Gastroesophageal sphincter (tissue), 4 donors: ENCODE measurements around the gene SPSB4. TPM values are rescaled to one million over a fixed set of nuclear protein-coding genes. Genes with fewer than 3 reads are reported as not detected.
A peak's percentile ranks its signal among the peaks of the same experiment; 100 is the strongest.

ENCODE experiments used
- ATAC-seq: fragments of 150-250 bp; one replicate; pipeline ENCODE4 v1.9.1; 2016; ENCODE audit warnings: mild to moderate bottlenecking, moderate library complexity
- H3K27ac ChIP-seq, 4 donors: fragments of 200-600 bp; sonication (generic) in 3 of 4; 1 replicate in 3 of 4; 2 replicates in 1 of 4; pipeline ENCODE4 v1.5.1; 2016 to 2019
- H3K27me3 ChIP-seq: fragments of 200-600 bp; sonication (generic); one replicate; pipeline ENCODE4 v1.5.1; 2019
- H3K36me3 ChIP-seq, 2 donors: fragments of 200-600 bp; sonication (generic); one replicate each; pipeline ENCODE4 v1.5.1; 2019; ENCODE audit warnings: control low read depth in 1 of 2
- H3K4me1 ChIP-seq, 3 donors: fragments of 200-600 bp; sonication (generic); 1 replicate in 2 of 3; 2 replicates in 1 of 3; pipeline ENCODE4 v1.5.1; 2016 to 2019; ENCODE audit warnings: control low read depth in 2 of 3
- H3K4me3 ChIP-seq, 2 donors: fragments of 200-600 bp; sonication (generic); one replicate each; pipeline ENCODE4 v1.5.1; 2019; ENCODE audit warnings: mild to moderate bottlenecking in 1 of 2, moderate library complexity in 1 of 2
- H3K9me3 ChIP-seq, 3 donors: fragments of 200-600 bp; sonication (generic); one replicate each; pipeline ENCODE4 v1.5.1; 2017 to 2019; ENCODE audit warnings: control low read depth in 2 of 3
- CTCF ChIP-seq, 4 experiments: fragments of 200-600 bp in 2 of 4; fragments of 450-650 bp in 2 of 4; sonication (generic) in 1 of 4; IDR thresholded peaks; one replicate each; pipeline ENCODE4 v1.5.1; 2017 to 2019; ENCODE audit warnings: antibody characterized with exemption in 4 of 4, mild to moderate bottlenecking in 2 of 4, moderate library complexity in 2 of 4
- EP300 ChIP-seq: sonication (generic); formaldehyde crosslinking; IDR thresholded peaks from one replicate; pipeline ENCODE4 v1.6.1; 2017; ENCODE audit warnings: antibody characterized with exemption, mild to moderate bottlenecking
- POLR2A ChIP-seq, 2 donors: fragments of 450-650 bp; IDR thresholded peaks; one replicate each; pipeline ENCODE4 v1.6.1; 2017; ENCODE audit warnings: antibody characterized with exemption in 2 of 2, mild to moderate bottlenecking in 2 of 2, moderate library complexity in 1 of 2
- POLR2AphosphoS5 ChIP-seq: sonication (generic); formaldehyde crosslinking; IDR thresholded peaks from one replicate; pipeline ENCODE4 v1.6.1; 2017; ENCODE audit warnings: antibody characterized with exemption
- WGBS, 2 donors: methylation state at CpG; one replicate each; pipeline ENCODE4 v1.1.5; 2018; ENCODE audit warnings: low coverage in 1 of 2; 5-methylcytosine and 5-hydroxymethylcytosine counted together
- total RNA-seq, 4 donors: library from RNA; depleted of rRNA; stranded (reverse); fragments of >200 nt; gene quantifications; one replicate each; pipeline ENCODE4 v1.1.0, GENCODE V29; 2016

Gene SPSB4
- total RNA-seq, 4 donors from 2014 or later = 0.22 to 3.4 (median 1.2) TPM

DNA sequence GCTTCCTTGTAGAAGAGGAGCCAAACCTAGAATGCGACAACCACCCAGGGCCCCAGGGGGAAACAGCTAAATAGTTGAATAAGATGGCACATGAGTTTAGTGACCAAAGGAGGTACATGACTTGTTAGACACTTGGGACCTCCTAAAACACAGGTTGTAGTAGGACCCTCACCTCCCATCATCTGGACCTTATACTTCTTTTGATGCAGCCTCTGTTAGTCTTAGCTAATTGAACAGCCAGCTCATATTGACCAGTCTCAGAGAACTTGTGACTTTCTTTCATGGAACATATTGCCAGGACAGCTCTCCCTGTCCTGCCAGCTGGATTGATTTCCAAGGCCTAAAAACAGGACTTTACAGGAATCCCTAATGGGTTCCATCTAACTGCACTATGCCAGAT is 45.0 kb downstream of the SPSB4 start:
- H3K36me3 ChIP-seq = no peaks in the 10 kb centered on the region
- peak overlapping the region in 3 of 4 donors; percentile 71 to 80 (median 78) for H3K27ac ChIP-seq
- H3K4me1 ChIP-seq = peaks cover 3 to 52% (median 25%) of the 10 kb centered on the region in 3 donors
- TF ChIP-seq CTCF (IDR thresholded peaks at IDR 0.05) = no peak
- no peak for TF ChIP-seq POLR2A (IDR thresholded peaks at IDR 0.05)
- TF ChIP-seq EP300 = no peak
- TF ChIP-seq POLR2AphosphoS5 = no peak
- WGBS, 2 donors = 100% methylated on average over 1 of the region's 1 CpG; no CpG with 5 or more reads in 1 of the 2 donors
- H3K4me3 ChIP-seq = no peak overlapping the region
- no peaks in the 10 kb centered on the region for H3K27me3 ChIP-seq
- H3K9me3 ChIP-seq = no peaks in the 10 kb centered on the region
- ATAC-seq = no peak

- Histone ChIP-seq H3K9me3 (no peaks in the 10 kb centered on the region), H3K27me3 (no peaks in the 10 kb centered on the region), H3K36me3 (no peaks in the 10 kb centered on the region), H3K4me3 (no peak overlapping the region), H3K27ac (no peak overlapping the region), H3K4me1 (peaks cover 3 to 45% (median 25%) of the 10 kb centered on the region in 3 donors)
- no peak for TF ChIP-seq POLR2A (IDR thresholded peaks at IDR 0.05)
- no peak for TF ChIP-seq POLR2AphosphoS5
- TF ChIP-seq CTCF (IDR thresholded peaks at IDR 0.05) = no peak
- no peak for TF ChIP-seq EP300
- ATAC-seq = no peak
- WGBS, 2 donors = 92 to 94% methylated on average over 3 of the region's 3 CpGs
These were observed 45.8 kb downstream of the SPSB4 start for GRCh38 chr3:141096981-141097380.

DNA sequence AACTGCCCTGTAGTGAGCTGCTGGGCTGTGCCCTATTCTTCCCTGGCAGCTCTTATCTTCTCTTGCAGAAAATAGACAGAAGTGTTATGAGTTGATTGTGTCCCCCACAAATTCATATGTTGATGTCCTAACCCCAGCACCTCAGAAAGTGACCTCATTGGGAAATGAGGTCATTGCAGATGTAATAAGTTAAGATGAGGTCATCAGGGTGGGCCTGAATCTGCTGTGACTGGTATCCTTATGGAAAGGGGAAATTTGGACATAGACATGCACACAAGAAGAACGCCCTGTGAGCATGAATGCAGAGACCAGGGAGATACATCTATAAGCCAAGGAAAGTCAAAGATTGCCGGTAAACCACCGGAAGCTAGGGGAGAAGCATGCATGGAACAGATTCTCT is 49.0 kb downstream of the SPSB4 start:
- Histone ChIP-seq H3K27ac (no peak overlapping the region), H3K9me3 (no peaks in the 10 kb centered on the region), H3K4me3 (no peak overlapping the region), H3K4me1 (peaks cover 3 to 14% (median 8%) of the 10 kb centered on the region in 3 donors), H3K36me3 (no peaks in the 10 kb centered on the region), H3K27me3 (no peaks in the 10 kb centered on the region)
- no peak for ATAC-seq
- 83 to 100% methylated on average over 1 of the region's 3 CpGs for WGBS, 2 donors
- no peak for TF ChIP-seq POLR2AphosphoS5
- no peak for TF ChIP-seq POLR2A (IDR thresholded peaks at IDR 0.05)

- H3K4me1 ChIP-seq = peaks cover 0 to 8% (median 2%) of the 10 kb centered on the region in 3 donors
- ATAC-seq = no peak
- no peak overlapping the region for H3K27ac ChIP-seq
- no peak overlapping the region for H3K4me3 ChIP-seq
- 83 to 100% methylated on average over 1 to 3 of the region's 8 CpGs for WGBS, 2 donors
- no peaks in the 10 kb centered on the region for H3K9me3 ChIP-seq
- H3K36me3 ChIP-seq = no peaks in the 10 kb centered on the region
- H3K27me3 ChIP-seq = no peaks in the 10 kb centered on the region
- TF ChIP-seq EP300 (no peak), POLR2A (IDR thresholded peaks at IDR 0.05) (no peak), POLR2AphosphoS5 (no peak), CTCF (IDR thresholded peaks at IDR 0.05) (no peak)
These were observed 49.6 kb downstream of the SPSB4 start for GRCh38 chr3:141100531-141101320.

GRCh38 chr3:141102372-141102771 is 51.2 kb downstream of the SPSB4 start:
- H3K4me1 ChIP-seq = no peaks in the 10 kb centered on the region

More at GRCh38 chr3:141102372-141102771, 51.2 kb downstream of the SPSB4 start:
- TF ChIP-seq CTCF (IDR thresholded peaks at IDR 0.05) (no peak), POLR2A (IDR thresholded peaks at IDR 0.05) (no peak), POLR2AphosphoS5 (no peak), EP300 (no peak)
- H3K27ac ChIP-seq = no peak overlapping the region
- no peaks in the 10 kb centered on the region for H3K9me3 ChIP-seq
- no peak for ATAC-seq
- no peaks in the 10 kb centered on the region for H3K36me3 ChIP-seq
- no peaks in the 10 kb centered on the region for H3K27me3 ChIP-seq
- WGBS, 2 donors = 86% methylated on average over 1 of the region's 1 CpG; no CpG with 5 or more reads in 1 of the 2 donors
- no peak overlapping the region for H3K4me3 ChIP-seq
